D721Med (cell line): ENCODE results near the gene LDLRAD3.

Source experiments
- DNase-seq: peaks from one replicate; pipeline ENCODE4 v3.0.0; 2011; ENCODE audit warnings: low spot score; ENCODE audit not compliant: insufficient read length
- FAIRE-seq: peaks from 2 replicates; lab custom pipeline; 2011; peaks lifted over from hg19 to GRCh38; lab: Jason Lieb, UNC
- TF ChIP-seq, protein P1 (sequence below): IDR thresholded peaks from 2 replicates; pipeline ENCODE4 v1.5.1; 2012; ENCODE audit warnings: mild to moderate bottlenecking, control low read depth; ENCODE audit not compliant: insufficient read depth; ENCODE audit errors: missing control alignments

Gene LDLRAD3

DNA sequence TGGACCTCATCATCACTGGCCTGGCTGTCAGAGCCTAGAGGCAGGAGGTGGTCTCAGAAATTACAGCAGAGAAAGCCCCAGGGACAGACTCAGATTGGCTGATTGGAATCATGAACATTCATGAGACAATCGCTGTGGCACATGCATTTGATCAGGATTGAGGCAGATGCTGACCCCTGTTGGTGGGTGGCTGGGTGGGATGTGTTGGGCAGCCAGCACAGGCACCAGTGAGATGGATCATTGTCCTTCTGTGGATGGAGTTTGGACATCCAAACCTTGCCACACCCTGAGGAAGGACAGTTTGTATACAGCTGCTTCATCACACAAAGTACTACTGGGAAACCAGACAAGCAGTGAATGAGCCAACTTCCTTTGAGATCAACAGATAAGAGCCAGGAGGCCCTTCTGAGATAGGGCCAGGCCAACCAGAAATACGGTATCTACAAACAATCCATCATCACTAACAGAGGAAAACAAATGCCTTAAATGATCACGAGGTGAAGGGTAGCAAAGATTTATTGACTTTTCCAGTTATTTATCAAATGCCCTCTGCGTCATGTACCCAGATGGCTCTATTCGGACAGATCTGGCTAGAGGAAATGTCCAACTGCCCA, 328.0 kb downstream of the LDLRAD3 start:
- no peak for FAIRE-seq
- no peak for DNase-seq
- TF ChIP-seq, protein P1, sequence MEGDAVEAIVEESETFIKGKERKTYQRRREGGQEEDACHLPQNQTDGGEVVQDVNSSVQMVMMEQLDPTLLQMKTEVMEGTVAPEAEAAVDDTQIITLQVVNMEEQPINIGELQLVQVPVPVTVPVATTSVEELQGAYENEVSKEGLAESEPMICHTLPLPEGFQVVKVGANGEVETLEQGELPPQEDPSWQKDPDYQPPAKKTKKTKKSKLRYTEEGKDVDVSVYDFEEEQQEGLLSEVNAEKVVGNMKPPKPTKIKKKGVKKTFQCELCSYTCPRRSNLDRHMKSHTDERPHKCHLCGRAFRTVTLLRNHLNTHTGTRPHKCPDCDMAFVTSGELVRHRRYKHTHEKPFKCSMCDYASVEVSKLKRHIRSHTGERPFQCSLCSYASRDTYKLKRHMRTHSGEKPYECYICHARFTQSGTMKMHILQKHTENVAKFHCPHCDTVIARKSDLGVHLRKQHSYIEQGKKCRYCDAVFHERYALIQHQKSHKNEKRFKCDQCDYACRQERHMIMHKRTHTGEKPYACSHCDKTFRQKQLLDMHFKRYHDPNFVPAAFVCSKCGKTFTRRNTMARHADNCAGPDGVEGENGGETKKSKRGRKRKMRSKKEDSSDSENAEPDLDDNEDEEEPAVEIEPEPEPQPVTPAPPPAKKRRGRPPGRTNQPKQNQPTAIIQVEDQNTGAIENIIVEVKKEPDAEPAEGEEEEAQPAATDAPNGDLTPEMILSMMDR = no peak

DNA sequence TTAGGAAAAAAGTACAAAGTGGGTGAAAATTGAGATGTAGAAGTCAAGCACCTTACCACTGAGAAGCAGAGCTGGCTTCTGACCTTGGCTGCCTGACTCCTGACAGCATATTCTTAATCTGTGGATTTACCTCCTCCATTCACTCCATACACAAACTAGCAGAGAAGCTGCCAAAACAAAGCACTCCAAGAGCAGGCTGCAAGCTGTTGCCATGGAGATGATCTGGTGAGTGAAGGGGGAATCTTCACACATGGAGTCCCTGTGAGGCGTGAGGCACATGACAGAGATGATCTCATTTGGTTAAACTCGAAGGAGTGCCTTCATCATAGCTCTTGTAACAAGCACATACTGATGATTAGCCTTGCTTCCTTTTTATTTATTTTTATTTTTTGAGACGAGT, 329.2 kb downstream of the LDLRAD3 start:
- TF ChIP-seq, protein P1 = no peak
- FAIRE-seq (no peak), DNase-seq (no peak)

DNA sequence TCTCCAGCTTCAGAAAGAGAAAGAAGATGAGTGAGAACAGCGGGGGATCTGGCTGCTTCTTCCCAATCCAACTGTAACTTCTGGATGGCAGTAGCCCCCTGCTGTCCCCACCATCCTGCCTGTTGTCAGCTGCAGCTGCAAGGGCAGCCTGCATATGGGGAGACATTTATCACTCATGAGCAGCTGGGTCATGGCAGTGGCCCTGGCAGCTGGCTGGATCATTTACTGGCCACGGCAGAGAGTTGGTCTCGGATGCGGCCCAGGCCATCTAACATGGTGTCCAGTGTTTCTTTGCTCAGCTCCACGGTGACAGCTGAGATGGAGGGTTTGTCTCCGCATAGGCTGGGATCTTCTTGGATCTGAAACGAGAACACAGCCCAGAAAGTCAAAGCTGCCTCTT, 330.6 kb downstream of the LDLRAD3 start:
- FAIRE-seq (no peak), DNase-seq (no peak)
- TF ChIP-seq, protein P1 = no peak

DNA sequence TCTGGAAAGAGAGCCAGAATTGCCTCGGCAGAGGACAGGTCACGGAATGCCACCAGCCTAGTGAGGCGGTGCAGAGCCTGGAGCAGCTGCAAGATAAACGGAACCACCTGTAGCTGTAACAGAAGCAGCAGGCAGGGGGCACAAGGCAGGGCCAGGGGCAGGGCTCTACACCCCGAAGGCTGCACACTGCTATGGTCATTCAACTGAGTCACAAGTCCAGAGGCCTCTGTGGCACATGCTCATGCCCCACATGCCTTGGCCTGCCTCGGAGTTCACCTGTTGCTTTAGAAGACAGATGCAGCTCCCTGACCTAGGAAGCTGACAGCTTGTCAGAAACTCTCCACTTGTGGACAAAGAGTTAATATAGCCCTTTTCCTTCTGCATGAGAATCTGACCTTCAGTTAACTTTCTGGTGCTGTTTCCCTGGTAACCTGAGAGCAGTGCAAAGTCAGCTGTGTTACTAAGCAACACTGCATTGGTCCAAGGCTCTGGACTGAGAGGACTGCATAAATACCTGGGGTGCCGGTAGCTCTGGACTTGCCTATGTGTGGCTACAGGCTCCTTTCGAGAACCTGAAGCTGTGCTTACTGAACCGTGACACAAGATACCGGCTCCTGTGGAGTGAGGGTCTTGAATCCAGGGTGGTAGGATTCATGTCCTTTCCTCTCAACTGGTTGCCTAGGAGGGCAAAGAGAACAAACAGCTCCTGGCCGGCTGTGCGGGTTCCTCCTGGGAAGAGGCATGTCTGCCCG, 334.8 kb downstream of the LDLRAD3 start:
- FAIRE-seq = no peak
- no peak for DNase-seq
- TF ChIP-seq, protein P1 = no peak

DNA sequence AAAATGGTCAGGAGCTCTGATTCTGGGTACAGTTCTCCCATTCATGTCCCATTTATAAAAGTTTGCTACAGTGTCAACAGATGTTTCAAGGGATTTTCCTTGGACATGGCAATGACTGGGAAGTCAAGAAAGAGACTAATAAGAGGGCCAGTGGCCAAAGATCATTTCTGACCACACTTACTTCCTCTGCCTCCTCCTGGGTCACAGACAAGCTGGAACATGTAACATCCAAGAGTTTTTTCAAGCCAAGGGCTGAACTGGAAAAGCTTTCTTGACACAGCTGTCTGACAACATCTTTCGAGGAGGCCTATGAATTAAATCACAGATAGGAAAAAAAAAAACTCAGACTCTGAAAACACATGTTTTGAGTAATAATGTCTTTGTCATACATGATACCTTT, 336.7 kb downstream of the LDLRAD3 start:
- DNase-seq = no peak
- TF ChIP-seq, protein P1 = no peak
- FAIRE-seq = no peak
